ENCODE data around the gene RAC3. TPM values are rescaled to one million over a fixed set of nuclear protein-coding genes. Genes with fewer than 3 reads are reported as not detected.

The RAC3 gene
- polyA plus RNA-seq, 1 donor, result 10.1 TPM

DNA sequence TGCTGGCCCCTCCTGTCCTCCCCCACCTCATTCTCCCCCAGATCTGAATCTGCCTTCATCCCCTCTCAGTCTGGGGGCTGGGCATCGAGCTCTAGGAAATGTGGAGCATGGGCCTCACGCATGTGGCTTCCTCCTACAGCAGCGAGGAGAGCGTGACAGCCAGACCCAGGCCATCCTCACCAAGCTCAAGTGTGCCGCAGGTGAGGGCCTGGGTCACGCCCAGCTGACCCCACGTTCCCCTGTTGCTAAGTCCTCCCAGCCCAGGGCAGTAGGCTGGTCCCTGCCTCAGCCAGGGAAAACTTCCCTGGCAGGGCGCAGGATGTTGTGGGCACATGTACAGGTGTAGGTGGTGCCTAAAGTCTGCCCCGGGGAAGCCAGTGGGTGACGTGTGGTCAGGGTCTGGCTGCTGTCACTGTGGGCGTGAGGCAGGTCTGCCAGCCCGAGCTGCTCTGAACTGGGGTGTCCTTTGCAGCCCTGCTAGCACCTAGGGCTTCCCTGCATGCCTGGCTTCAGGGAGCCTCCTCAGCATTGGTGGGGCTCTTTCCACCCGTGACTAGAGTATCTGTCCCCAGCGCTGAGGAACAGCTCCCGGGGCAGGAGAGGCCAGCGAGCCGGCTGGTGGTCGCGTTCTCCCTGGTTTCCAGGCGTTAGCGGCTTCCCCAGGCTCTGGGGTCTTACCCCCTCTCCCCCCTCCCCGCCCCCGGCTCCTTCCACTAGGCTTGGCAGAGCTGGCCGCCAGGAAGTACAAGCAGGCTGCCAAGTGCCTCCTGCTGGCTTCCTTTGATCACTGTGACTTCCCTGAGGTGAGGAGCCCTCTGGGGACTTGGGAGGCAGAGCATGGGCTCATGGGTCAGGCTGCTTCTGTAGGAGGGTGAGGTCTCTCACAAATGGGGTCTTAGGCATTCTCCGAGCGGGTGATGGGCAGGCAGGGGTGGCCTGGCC is 23.8 kb downstream of the RAC3 start:
- no peak for DNase-seq

DNA sequence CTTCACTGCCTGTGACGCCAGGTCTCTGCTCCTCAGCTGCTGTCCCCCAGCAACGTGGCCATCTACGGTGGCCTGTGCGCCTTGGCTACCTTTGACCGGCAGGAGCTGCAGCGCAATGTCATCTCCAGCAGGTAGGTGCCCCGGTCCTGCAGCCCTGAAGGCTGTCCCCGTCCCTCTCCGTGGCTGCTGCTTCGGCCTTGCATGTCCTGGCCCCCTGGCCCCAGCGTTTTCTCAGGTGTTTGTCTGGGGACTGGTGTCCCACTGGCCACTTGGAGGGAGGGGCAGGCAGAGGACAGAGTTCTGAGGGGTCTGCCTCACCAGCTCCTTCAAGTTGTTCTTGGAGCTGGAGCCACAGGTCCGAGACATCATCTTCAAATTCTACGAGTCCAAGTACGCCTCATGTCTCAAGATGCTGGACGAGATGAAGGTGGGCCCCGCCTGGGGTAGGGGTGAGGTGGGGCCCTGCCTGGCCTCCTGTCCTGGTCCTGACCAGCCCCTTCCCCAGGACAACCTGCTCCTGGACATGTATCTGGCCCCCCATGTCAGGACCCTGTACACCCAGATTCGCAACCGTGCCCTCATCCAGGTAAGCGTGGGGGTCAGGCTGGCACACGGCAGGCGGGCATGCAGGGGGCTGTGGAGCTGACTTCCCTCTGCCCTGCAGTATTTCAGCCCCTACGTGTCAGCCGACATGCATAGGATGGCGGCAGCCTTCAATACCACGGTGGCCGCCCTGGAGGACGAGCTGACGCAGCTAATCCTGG is 24.7 kb downstream of the RAC3 start:
- no peak for DNase-seq

GRCh38 chr17:82056729-82057621 is 25.5 kb downstream of the RAC3 start:
- no peak for DNase-seq

- DNase-seq, result no peak
These were observed 26.9 kb downstream of the RAC3 start for GRCh38 chr17:82058230-82058854.

GRCh38 chr17:82058855-82059249 is 27.4 kb downstream of the RAC3 start:
- no peak for DNase-seq

GRCh38 chr17:82059272-82060000 is 28.0 kb downstream of the RAC3 start:
- DNase-seq, result no peak

- no peak for DNase-seq
These were observed 28.5 kb downstream of the RAC3 start for GRCh38 chr17:82060001-82060380.

- DNase-seq, result no peak
These were observed 29.1 kb downstream of the RAC3 start for GRCh38 chr17:82060614-82061013.

- DNase-seq, result no peak
These were observed 29.8 kb downstream of the RAC3 start for GRCh38 chr17:82061047-82061925.

GRCh38 chr17:82062076-82062983 is 30.9 kb downstream of the RAC3 start:
- no peak for DNase-seq

GRCh38 chr17:82062984-82063368 is 31.5 kb downstream of the RAC3 start:
- DNase-seq, result no peak

GRCh38 chr17:82063424-82064415 is 32.2 kb downstream of the RAC3 start:
- DNase-seq, result no peak

- no peak for DNase-seq
These were observed 33.1 kb downstream of the RAC3 start for GRCh38 chr17:82064433-82065192.

DNA sequence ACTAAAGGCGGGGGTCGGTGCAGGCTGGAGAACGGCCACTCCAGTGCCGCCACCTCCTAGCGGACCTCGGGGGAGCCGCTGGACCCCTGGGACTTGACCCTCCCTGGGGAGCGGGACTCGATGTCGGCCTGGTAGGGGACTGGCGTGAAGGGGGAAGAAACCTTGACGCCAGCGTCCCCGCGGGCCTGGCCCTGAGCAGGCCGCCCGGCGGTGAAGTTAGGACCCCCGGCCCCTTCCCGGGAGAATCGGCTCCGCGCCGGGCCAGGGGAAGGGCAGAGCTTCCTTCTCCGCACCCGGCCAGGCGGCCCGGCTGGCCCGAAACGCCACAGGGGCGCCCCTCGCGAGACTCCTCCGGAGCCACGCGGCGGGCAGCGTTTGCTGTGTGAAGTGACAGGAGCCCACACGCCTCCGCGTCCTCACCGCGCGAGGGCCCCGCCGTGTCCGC is 33.7 kb downstream of the RAC3 start:
- DNase-seq, result no peak

DNA sequence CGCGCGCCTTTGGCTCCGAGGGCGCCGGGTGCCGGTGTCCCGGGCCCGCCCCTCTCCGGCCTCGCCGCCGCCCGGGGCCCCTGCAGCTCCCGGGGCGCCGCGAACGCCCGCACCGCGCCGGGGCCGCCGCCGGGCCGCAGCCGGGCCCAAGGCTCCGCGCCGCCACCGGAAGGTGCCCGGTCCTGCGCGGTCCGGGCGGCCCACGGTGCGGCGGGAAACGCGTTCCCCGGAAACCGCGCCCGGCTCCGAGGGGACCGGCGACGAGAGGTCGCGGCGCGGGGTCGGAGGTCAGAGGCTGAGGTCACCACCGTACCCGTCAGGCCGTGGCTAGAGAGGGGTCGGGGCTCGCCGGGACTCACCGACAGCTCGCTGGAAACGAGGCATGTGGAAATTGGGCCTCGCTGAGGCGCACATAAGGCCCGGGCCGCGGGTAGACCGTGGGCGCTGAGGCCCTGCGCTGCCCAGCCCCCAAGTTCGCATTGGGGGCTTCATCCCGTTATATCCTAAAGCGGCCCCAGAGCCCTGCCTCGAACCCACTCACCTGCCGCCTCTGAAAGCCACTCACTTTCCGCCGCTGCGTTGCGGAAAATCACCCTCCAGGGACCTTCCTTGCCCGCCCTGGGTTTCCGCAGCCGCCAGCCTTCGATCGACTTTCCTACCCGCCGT is 34.3 kb downstream of the RAC3 start, which contains the start of gene DUS1L:
Gene DUS1L, minus strand, starts transcription at position 167 of the 666 bp plus-strand sequence. CDS start 745 bp downstream, outside the sequence.
- DNase-seq, result peak; percentile 46

- no peak for DNase-seq
These were observed 39.1 kb downstream of the RAC3 start for GRCh38 chr17:82070611-82071010.

Measured in left kidney (tissue), 2 donors.